Stimulated activated CD8-positive, alpha-beta memory T cell treated with anti-CD3 and anti-CD28 coated beads, Interleukin-7, amount 100 ng/mL, for 1 hour (primary cell): ENCODE results near the gene TUSC2.

Source experiments
- DNase-seq, 2 donors: peaks; one replicate each; pipeline ENCODE4 v3.0.0-alpha.2; 2020; ENCODE audit warnings: low read depth in 2 of 2

The TUSC2 gene

DNA sequence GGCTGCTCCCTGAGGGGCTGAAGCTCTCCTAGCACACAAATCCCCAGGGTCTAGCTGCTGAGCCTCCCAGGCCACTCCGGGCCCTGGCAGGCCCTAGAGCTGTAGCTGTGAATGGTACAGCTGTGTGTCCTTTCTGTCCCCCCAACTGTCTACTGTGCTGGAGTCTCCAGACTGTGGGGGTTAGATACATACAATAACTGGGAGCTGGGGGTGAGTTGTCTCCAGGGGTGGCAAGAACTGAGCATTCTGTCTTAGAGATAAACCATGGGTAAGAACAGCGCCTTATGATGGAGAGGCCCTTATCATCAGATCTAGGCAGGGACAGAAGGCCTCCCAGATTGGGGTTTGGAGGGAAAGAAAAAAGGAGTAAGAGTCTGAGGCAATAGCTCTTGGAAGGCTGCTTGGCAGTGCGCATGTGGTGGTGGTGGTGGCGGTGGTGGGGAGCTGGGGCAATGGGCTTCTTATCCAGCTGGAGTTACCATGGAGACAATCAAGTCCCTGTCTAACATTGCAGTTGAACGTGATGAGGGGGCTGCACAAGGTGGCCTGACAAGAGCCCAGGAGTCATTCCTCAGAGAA is 26.3 kb upstream of the TUSC2 start:
- DNase-seq = no peak

DNA sequence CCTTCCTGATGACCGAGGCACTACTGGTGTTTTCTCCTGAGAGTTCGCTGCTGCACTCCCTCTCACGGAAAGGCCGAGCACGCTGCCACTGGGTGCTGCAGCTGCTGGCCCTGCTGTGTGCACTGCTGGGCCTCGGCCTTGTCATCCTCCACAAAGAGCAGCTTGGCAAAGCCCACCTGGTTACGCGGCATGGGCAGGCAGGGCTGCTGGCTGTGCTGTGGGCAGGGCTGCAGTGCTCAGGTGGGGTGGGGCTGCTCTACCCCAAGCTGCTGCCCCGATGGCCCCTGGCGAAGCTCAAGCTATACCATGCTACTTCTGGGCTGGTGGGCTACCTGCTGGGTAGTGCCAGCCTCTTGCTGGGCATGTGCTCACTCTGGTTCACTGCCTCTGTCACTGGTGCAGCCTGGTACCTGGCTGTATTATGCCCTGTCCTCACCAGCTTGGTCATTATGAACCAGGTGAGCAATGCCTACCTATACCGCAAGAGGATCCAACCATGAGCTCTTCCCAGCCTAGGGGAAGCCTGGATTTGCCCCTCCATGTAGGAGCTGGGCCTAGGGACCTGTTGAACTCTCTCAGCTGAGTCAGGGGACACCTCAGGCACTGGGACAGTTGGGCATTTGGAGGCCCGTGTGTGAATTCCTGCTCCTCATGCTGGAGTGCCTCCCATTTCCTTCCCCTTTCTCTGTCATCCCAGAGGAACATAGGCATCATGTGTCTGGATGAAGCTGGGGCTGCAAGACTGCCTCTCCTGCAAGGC is 25.4 kb upstream of the TUSC2 start:
- DNase-seq = no peak

DNA sequence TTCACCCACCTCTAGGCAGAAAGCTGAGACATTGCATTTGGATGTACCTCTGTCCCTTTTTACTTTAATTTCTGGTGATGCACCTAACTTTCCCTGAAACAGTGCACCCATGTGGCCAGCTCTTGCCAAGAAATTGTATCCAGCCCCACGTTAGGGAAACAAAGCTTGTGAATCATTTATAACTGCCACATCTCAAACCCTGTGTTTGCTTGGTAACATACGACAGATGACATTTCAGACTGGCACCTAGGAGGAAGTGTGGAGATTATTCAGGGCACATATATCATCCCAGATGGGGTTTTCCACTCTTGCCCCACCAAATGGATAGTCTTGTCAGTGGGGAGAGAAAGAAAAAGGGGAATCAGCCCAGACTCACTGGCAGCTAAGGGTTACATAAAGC is 24.8 kb upstream of the TUSC2 start:
- DNase-seq = no peak

DNA sequence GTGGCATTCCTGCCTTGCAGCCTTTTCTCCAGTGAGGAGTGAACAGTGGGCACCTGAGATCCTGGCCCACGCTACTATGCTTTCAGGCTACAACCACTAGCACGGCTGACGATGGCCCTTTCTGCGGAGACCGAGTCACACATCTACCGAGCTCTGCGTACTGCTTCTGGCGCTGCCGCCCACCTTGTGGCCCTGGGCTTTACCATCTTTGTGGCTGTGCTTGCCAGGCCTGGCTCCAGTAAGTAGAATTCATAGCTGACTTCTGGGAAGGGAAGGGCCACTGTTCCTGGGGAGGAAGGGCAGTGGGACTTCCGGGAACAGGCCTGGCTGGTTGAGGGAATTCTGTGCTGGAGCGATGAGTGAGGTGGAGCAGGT is 23.3 kb upstream of the TUSC2 start:
- DNase-seq = no peak

DNA sequence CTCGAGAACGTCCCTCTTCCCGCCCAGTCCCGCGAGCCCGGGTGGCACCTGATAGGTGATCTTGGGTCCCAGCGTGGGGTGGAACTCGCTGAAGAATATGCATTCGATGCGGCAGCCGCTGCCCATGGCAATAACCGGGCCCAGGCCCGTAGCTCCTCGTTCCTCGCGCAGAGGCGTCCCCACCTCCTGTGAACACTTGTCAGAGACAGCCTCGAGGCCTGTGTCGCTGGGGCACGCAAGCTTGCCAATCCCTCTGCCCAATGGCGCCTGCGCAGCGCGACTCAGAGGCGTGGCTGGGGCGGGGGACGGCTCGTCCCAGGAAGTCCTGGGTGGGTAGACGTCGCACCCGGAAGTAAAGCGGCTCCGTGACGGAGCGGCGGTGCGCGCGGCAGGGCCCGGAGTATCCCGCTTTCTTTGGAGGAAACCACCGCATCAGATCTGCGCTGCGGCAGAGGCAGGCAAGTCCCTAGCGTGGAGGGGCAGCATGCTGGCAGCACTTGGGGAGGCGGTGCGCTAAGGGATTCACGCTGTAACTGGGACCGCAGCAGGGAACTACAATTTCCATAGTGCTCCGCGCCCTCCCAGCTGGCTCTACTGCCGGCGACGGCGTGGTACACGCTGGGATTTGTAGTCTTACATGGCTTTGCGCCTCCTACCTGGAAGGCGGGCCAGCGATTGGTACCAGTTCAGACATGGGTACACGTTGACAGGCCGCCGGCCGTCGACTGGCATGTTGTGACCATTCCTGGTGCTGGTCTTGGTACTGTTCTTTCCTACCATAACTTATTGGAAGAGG is 22.7 kb upstream of the TUSC2 start, which contains the start of the genes CYB561D2 and NPRL2:
Gene CYB561D2, plus strand, starts transcription at position 336 of the 796 bp plus-strand sequence. CDS start 572 bp downstream, outside the sequence.
Gene NPRL2, minus strand, starts transcription at position 249 of the 796 bp plus-strand sequence. Its CDS starts 123 bp downstream, at position 126.
- DNase-seq = peak; percentile 98 to 99

DNA sequence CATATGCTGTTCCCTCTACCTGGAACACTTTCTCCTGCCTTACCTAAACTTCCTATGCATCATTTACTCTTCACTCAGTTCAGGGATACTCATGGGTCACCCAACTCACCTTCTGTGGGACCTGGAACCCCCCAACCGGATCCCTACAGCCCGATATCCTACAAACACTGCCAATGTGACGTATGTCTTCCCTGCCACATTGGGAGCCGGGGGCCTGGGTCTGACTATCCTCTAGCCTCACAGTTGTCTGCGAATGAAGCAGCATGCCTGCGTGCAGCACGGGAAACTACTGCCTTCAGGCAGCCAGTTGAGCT is 22.1 kb upstream of the TUSC2 start:
- DNase-seq = no peak

DNA sequence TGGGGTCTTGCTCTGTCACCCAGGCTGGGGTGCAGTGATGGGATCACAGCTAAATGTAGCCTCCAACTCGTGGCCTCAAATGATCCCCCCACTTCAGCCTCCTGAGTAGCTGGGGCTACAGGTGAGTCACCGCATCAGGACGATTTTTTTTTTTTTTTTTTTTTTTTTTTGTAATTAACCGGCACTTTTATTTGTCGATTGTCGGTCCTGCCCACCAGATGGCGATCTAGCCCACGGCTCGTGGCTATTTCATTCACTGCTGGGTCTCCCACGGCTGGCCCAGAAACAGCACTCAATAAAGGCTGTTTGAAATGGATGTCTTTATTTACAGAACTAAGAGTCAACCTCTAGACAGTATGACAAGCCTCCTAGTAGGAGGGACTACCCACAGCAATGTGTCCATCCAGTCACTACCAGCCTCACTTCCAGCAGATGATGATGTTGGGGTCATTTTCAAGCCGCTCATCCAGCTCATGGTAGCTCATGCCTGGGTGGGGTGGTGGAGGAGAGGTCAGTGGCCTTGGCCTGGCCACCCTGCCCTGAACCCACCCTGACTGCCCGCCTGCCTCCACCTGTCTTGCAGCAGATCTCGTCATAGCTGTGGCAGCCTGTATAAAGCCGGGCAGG is 19.3 kb upstream of the TUSC2 start:
- peak; percentile 41 to 50 for DNase-seq

DNA sequence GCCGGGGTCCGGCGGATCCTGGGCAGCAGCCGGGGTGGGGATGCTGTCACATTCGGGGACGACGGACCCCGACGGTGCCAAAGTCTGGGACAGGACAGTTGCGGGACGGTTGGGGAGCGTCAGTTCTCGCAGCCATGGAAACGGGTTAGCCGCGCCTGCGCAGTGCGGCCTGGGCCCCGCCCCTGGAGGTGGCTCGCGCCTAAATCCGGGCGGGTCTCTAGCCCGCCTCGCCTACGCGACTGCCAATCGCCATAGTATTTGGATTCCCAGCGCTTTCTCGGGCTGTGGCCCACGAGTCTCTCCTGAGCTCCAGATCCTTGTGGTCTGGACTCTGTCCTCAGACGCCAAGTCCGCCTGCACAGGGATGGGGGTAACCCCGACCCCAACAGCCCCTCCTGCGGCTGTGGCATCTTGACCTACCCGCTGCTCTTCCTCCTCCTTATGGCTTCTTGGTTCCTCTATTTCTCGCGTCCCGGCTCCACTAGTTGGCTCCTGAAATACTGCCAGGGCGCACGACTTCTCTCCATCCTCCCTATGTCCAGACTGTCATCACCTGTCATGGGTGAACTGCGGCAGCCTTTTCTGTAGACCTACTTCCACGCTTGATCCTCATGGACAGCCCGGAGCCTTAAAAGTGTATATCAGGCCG is 17.7 kb upstream of the TUSC2 start, which contains the start of gene ZMYND10:
Gene ZMYND10, minus strand, starts transcription at position 147 of the 649 bp plus-strand sequence. CDS start 153 bp downstream, outside the sequence.
- DNase-seq = peak; percentile 46 to 50

DNA sequence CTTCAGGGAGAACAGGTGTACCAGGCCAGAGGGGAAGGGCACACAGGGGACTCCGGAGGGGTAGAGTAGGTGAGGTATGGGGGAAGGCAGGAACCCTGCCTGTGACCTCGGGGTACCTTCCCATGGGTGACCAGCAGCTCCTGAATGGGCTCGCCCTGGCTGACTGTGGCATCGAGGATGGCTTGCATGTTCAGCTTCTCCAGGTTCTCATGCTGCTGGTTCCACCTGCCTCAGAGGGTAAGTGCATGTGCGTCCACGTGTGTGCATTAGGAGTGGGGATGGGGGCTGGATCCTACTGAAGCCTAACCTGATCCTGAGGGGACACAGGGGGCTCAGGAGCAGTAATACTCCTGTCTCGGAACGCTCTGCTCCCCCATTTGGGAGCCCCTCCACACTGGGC is 17.0 kb upstream of the TUSC2 start:
- no peak for DNase-seq

DNA sequence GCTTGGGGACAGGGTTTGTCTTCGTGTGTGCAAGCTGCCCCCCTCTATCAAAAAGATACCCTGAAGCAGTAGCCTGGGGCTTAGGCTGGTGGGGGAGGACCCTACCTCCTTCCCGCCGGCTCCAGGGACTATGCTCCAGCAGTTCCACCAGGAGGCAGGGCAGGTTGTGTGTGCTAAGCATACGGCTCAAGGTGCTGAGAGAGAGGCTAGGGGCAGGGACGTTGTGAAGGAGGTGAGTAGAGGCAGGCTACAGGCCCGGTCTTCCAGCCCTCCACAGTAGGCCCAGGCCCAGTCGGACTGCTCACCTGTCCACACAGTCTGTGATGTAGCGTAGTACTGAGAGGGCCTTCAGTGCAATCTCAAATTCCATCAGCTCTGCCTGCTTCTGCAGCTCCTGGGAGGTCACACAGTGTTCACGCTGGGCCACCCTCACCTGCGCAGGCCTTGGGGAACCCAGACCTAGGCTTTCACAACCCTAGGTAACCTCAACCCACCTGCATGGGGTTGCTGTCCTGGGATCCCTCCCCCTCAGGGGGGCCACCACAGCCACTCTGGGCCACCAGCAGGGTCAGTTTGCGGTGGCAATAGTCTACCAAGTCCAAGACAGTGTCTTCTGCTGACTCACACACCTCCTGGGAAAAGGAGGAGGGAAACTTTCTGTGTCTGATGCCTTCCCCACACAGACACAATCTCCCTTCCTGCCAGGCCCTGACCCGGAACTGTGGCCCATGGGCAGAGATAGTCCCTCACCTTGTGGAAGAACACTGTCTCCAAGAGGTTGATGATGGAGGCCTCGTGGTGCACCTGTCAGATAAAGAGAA is 15.0 kb upstream of the TUSC2 start:
- DNase-seq = no peak

DNA sequence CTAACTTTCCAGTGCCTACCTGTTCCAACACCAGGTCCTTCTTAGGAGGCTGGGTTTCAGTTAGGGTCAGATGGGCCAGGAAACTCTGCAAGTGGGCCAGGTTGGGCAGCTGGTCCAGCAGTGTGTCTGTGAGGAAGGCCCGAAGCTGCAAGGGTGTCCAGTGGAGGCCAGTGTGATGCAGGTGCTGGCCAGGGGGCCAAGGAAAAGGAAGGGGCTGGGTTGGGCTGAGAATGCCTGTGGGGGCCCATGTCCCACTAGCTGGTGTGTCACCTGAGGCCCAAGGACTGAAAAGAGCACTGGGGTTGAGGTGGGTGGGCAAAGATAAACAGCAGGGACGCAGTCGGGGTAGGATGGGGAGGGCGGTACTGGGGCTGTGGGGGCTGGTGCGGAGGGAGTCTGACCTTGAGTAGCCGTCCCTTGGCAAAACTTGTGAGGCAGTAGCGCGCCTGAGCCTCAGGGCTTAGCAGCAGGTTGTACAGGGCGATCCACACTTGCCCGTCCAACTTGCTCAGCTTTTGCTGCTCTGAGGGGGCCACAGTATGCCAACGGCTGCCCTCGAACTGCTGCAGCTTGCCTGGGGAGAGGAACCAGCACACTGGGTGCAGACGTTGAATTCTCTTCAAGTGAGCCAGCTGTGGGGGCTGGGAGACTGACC is 14.1 kb upstream of the TUSC2 start:
- DNase-seq = no peak

DNA sequence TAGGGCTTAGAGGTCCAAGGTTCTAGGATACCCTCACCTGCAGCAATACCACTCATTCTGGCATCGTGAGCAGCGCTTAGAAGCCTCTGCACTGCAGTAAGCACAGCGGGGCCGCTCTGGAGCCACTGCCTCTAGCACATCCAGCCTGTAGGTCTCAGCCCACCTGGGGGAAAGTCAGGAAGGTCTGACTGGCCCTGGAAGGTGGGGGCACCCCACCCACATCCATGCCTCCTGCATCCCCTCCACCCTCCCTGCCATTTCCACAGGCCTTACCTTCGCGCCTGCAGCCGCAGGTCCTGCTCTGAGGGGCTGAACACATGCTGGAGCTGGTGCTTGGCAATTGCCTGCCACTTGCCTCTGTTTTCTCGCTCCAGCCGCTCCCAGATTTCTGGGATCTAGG is 13.5 kb upstream of the TUSC2 start:
- DNase-seq = no peak

DNA sequence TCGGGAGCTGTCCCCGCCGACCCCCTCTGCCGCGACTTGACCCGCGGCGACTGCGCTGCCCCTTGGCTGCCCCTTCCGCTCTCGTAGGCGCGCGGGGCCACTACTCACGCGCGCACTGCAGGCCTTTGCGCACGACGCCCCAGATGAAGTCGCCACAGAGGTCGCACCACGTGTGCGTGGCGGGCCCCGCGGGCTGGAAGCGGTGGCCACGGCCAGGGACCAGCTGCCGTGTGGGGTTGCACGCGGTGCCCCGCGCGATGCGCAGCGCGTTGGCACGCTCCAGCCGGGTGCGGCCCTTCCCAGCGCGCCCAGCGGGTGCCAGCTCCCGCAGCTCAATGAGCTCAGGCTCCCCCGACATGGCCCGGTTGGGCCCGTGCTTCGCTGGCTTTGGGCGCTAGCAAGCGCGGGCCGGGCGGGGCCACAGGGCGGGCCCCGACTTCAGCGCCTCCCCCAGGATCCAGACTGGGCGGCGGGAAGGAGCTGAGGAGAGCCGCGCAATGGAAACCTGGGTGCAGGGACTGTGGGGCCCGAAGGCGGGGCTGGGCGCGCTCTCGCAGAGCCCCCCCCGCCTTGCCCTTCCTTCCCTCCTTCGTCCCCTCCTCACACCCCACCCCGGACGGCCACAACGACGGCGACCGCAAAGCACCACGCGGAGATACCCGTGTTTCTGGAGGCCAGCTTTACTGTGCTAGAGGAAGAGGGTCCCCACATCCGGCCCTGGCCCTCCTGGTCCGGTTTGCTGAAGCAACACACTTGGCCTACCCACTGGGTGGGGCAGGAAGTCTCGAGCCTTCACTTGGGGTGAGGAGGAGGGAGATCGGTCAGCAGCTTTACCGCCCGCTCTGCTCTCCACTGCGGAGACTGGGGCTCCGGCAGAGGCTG is 12.7 kb upstream of the TUSC2 start, which contains the start of gene RASSF1:
Gene RASSF1, minus strand, starts transcription at position 389 of the 882 bp plus-strand sequence. Its CDS starts 31 bp downstream, at position 358.
- DNase-seq = peak in 1 of 2 donors; percentile 37

DNA sequence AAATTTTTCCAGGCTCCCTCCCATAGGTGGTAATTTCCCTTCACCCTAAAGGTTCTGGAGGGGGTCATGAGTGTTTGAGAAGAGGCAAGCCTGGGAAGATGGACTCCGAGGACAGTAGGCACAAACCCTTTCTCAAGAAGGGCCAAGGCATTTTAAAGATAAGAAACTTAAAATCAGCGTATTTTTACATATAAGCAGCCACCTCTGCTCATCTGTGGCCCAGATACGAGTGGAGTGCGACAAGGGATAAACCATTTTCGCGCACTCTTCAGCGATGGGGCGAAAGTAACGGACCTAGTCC is 12.1 kb upstream of the TUSC2 start:
- DNase-seq = no peak

DNA sequence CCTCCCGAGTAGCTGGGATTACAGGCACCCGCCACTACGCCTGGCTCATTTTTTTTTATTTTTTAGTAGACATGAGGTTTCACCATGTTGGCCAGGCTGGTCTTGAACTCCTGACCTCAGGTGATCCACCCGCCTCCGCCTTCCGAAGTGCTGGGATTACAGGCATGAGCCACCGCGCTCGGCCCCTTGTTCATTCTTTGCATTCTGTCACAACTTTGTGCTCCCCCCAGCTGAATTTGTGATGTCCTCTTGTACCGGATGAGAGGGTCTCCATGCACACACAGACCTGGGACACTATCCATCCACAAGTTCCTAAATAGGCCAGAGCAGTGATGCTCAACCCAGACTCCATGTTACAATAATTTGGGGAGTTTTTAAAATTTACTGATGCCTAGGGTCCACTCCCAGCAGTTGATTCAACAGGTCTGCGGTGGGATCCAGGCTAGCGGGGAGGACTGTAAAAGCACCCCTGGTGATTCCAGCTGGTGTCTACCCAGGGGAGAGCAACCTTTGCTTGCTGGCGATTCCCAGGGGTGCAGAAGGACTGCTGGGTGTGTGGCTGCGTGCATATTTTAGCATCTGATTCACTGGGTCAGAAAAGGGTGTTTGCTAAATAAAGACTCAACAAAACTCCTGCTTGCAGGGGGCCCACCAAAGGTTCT is 11.6 kb upstream of the TUSC2 start:
- no peak for DNase-seq

DNA sequence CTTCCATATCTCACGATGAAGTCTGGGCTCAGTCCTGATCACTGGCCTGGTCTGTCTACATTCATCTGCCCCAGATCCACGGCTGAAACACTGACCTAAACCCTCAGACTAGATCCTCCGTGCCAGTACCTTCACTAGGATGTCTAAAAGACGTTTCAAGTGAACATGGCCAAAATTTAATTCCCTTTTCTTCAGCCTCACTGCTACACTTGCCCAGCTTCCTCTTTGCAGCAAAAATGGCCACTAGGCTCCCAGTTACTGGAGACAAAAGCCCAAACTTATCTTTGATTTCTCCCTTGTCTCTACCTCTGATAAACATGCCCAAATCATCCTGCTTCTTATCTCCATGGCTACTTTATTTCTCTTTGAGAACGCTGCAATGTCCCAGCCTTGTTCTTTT is 10.9 kb upstream of the TUSC2 start:
- DNase-seq = no peak

DNA sequence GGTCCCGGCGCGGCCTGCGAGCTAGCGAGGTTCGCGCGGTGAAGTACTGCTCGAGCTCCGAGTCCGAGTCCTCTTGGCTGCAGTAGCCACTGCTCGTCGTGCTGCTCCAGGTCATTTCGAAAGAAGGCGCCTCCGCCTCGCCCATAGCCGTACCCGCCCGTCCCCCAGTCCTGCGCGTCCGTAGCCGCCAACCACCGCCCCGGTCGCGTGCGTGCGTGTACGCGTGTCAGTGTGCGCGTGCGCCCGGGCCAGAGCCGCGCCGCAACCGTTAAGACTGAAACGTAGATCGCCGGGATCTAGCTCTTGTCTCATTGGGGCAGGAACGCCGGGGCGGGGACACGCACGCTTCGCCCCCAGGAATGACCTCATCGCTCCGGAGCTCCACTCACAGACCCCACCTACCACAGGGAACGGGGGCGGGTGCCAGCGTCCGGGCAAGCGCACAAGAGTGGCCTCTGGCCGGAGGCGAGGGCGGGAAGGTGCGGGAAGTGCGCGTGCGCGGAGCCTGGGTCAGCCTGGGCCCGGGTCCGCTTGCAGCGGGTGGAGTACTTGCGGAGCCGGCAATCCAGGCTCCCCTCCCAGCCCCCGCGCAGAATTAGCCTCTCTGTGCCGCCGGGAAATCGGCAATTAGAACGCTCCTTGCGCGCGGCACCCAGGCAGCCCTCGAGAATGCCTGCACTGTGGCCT is 9.3 kb upstream of the TUSC2 start:
- DNase-seq = peak; percentile 82 to 86
